Fibroblast of lung (primary cell): Measurements from ENCODE around the gene ITCH. TPM values are rescaled to one million over a fixed set of nuclear protein-coding genes. Genes with fewer than 3 reads are reported as not detected.
"Not testable (repeated sequence)": the region's sequence is repeated elsewhere in the genome, so short reads cannot be mapped to it uniquely, and the experiment has no call there.

Experiments
- DNase-seq, 2 donors: peaks; one replicate each; pipeline versions ENCODE4 v3.0.0 to v3.0.0-alpha.2; 2010; ENCODE audit warnings: low read depth in 2 of 2
- H2AFZ ChIP-seq: 2 replicates; pipeline ENCODE4 v1.5.1; 2012; ENCODE audit warnings: low read length, control low read depth, inconsistent platforms
- H3K27ac ChIP-seq: 2 replicates; pipeline ENCODE4 v1.5.1; 2011; ENCODE audit warnings: low read length, control low read depth; ENCODE audit not compliant: insufficient read depth
- H3K27me3 ChIP-seq: 2 replicates; pipeline ENCODE4 v1.5.1; 2011; ENCODE audit warnings: mild to moderate bottlenecking, low read length; ENCODE audit not compliant: control insufficient read depth, insufficient read depth
- H3K36me3 ChIP-seq: 2 replicates; pipeline ENCODE4 v1.5.1; 2011; ENCODE audit warnings: low read length; ENCODE audit not compliant: control insufficient read depth, insufficient read depth
- H3K4me1 ChIP-seq: 2 replicates; pipeline ENCODE4 v1.5.1; 2011; ENCODE audit warnings: low read length; ENCODE audit not compliant: control insufficient read depth, insufficient read depth; ENCODE audit errors: extremely low read depth
- H3K4me2 ChIP-seq: 2 replicates; pipeline ENCODE4 v1.5.1; 2011; ENCODE audit warnings: low read length, control low read depth; ENCODE audit not compliant: insufficient read depth; ENCODE audit errors: extremely low read depth
- H3K4me3 ChIP-seq, 4 experiments: fragments of 200-600 bp in 1 of 4; sonication (generic) in 1 of 4; replicated peaks in 1 of 4; 2 replicates each; pipeline ENCODE4 v1.5.1; 2011 to 2016; ENCODE audit warnings: low read length in 4 of 4, low read depth in 3 of 4, mild to moderate bottlenecking in 3 of 4, control low read depth in 2 of 4, inconsistent platforms in 1 of 4, mixed read lengths in 1 of 4; ENCODE audit not compliant: insufficient read depth in 1 of 4; ENCODE audit errors: control extremely low read depth in 1 of 4
- H3K79me2 ChIP-seq: 2 replicates; pipeline ENCODE4 v1.5.1; 2012; ENCODE audit warnings: mild to moderate bottlenecking, low read length, inconsistent platforms; ENCODE audit not compliant: control insufficient read depth, insufficient read depth
- H3K9ac ChIP-seq: 2 replicates; pipeline ENCODE4 v1.5.1; 2011; ENCODE audit warnings: mild to moderate bottlenecking, low read length, control low read depth; ENCODE audit not compliant: insufficient read depth
- H3K9me3 ChIP-seq: 2 replicates; pipeline ENCODE4 v1.5.1; 2012; ENCODE audit warnings: low read depth, low read length; ENCODE audit not compliant: control insufficient read depth, insufficient read depth
- H4K20me1 ChIP-seq: 2 replicates; pipeline ENCODE4 v1.5.1; 2011; ENCODE audit warnings: low read length; ENCODE audit not compliant: control insufficient read depth, insufficient read depth; ENCODE audit errors: extremely low read depth
- EZH2 ChIP-seq: IDR thresholded peaks from 2 replicates; pipeline ENCODE4 v1.5.1; 2012; ENCODE audit warnings: low read length, control low read depth, mild to moderate bottlenecking; ENCODE audit errors: missing control alignments
- polyA plus RNA-seq, 2 donors: library from polyadenylated mRNA; depleted of rRNA in 1 of 2; stranded (reverse) in 1 of 2; unstranded in 1 of 2; fragments of >200 nt; gene quantifications; 2 replicates each; pipeline ENCODE4 v1.2.1, GENCODE V29; 2011 to 2012; ENCODE audit warnings: missing spikeins in 1 of 2
- total RNA-seq: library from RNA; depleted of rRNA; stranded (reverse); fragments of >200 nt; gene quantifications from 2 replicates; pipeline ENCODE4 v1.2.1, GENCODE V29; 2014
- TF ChIP-seq, protein P1 (sequence below), 2 donors: IDR thresholded peaks in 1 of 2; conservative IDR thresholded peaks in 1 of 2; 1 replicate in 1 of 2; 2 replicates in 1 of 2; pipeline ENCODE4 v1.5.1; 2011 to 2012; ENCODE audit warnings: low read length in 2 of 2, control low read depth in 1 of 2, inconsistent platforms in 1 of 2, low read depth in 1 of 2, mild to moderate bottlenecking in 1 of 2

The ITCH gene
- total and polyA plus RNA-seq, 2 donors (not counting 1 experiment from before 2014, with no cell fraction given) = 25.0 to 77.6 TPM

DNA sequence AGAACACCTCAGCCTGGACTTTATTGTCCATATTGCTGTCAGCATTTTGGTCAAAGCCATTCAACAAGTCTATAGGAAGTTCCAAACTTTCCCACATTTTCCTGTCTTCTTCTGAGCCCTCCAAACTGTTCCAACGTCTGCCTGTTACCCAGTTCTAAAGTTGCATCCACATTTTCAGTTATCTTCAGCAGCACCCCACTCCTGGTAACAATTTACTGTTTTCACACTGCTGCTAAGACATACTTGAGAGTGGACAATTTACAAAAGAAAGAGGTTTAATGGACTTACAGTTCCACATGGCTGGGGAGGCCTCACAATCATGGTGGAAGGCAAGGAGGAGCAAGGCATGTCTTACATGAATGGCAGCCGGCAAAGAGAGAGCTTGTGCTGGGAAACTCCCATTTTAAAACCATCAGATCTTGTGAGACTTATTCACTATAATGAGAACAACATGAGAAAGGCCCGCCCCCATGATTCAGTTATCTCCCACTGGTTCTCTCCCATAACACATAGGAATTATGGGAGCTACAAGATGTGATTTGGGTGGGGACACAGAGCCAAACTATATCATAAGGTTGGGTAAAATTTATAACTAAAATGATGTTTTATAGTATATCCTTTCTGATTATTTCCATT is 120.6 kb downstream of the ITCH start:
- DNase-seq, H4K20me1 ChIP-seq, H3K27ac ChIP-seq, H3K27me3 ChIP-seq, H3K4me2 ChIP-seq, H3K9me3 ChIP-seq, H3K4me1 ChIP-seq, H3K79me2 ChIP-seq, H2AFZ ChIP-seq, H3K9ac ChIP-seq, H3K4me3 ChIP-seq: not testable (repeated sequence)
- peaks cover 11% of the 10 kb centered on the region for H3K36me3 ChIP-seq

DNA sequence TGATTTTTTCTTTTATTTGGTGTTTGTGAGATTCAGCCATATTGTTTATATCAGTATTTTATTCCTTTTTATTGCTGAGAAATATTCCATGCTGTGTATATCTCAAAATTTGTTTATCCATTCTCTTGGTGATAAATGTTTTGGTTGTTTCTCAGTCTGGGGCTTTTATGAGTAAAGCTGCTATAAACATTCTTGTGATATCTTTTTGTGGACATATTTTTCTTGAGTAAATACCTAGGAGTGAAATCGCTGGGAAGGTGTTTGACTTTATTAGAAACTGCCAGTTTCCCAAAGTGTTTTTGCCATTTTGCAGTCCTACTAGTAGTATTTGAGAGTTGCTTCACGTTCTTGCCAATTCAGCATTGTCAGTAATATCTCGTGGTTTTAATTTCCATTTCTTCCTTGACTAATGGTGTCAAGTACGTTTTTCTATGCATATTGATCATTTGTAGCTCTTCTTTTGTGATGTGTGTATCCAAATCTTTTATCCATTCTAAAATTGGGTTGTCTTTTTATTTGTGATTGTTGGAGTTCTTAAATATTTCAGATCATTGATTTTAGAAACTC is 122.1 kb downstream of the ITCH start:
- no peak overlapping the region for H3K27ac ChIP-seq
- H4K20me1 ChIP-seq = no peaks in the 10 kb centered on the region
- H3K9ac ChIP-seq = no peak overlapping the region
- no peak overlapping the region for H3K4me2 ChIP-seq
- peaks cover 11% of the 10 kb centered on the region for H3K36me3 ChIP-seq
- H3K9me3 ChIP-seq = no peaks in the 10 kb centered on the region
- H3K4me1 ChIP-seq = no peaks in the 10 kb centered on the region
- TF ChIP-seq EZH2 = no peak
- TF ChIP-seq, protein P1, sequence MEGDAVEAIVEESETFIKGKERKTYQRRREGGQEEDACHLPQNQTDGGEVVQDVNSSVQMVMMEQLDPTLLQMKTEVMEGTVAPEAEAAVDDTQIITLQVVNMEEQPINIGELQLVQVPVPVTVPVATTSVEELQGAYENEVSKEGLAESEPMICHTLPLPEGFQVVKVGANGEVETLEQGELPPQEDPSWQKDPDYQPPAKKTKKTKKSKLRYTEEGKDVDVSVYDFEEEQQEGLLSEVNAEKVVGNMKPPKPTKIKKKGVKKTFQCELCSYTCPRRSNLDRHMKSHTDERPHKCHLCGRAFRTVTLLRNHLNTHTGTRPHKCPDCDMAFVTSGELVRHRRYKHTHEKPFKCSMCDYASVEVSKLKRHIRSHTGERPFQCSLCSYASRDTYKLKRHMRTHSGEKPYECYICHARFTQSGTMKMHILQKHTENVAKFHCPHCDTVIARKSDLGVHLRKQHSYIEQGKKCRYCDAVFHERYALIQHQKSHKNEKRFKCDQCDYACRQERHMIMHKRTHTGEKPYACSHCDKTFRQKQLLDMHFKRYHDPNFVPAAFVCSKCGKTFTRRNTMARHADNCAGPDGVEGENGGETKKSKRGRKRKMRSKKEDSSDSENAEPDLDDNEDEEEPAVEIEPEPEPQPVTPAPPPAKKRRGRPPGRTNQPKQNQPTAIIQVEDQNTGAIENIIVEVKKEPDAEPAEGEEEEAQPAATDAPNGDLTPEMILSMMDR (conservative IDR thresholded peaks at IDR 0.05 in 1 of 2, IDR thresholded peaks at IDR 0.05 in 1 of 2; ENCODE audit: low read depth in 1 of 2, low read length in 2 of 2) = no peak
- H3K27me3 ChIP-seq = no peaks in the 10 kb centered on the region
- H3K79me2 ChIP-seq = no peaks in the 10 kb centered on the region
- no peak overlapping the region for H3K4me3 ChIP-seq
- H2AFZ ChIP-seq = no peak overlapping the region
- no peak for DNase-seq

- H3K79me2 ChIP-seq = no peaks in the 10 kb centered on the region
Observed at GRCh38 chr20:34491226-34491931, 128.3 kb downstream of the ITCH start.

More at GRCh38 chr20:34491226-34491931, 128.3 kb downstream of the ITCH start:
- Histone ChIP-seq H3K9ac (no peak overlapping the region), H3K36me3 (peaks cover 9% of the 10 kb centered on the region), H3K9me3 (no peaks in the 10 kb centered on the region), H2AFZ (no peak overlapping the region), H3K4me3 (no peak overlapping the region), H3K27me3 (no peaks in the 10 kb centered on the region), H3K27ac (no peak overlapping the region), H4K20me1 (no peaks in the 10 kb centered on the region), H3K4me1 (no peaks in the 10 kb centered on the region), H3K4me2 (no peak overlapping the region)
- TF ChIP-seq EZH2 = no peak
- TF ChIP-seq, protein P1 (conservative IDR thresholded peaks at IDR 0.05 in 1 of 2, IDR thresholded peaks at IDR 0.05 in 1 of 2; ENCODE audit: low read depth in 1 of 2, low read length in 2 of 2) = no peak
- DNase-seq = peak in 1 of 2 donors; percentile 44
